ENCODE results near the gene USP40.

Gene USP40

GRCh38 chr2:233486778-233487552 lies 79.6 kb downstream of the USP40 start:
- DNase-seq (ENCODE audit: low spot score): no peak
- in situ Hi-C loops (cut with MboI; ENCODE audit: low pct_unique_long_range_greater_than_20kb, low sequenced_read_pairs, unreplicated experiment): loop anchor here (25.0 kb wide), 1 partner anchor 225 kb away; the partner anchor contains the start of genes UGT1A4 and UGT1A5
- TF ChIP-seq CTCF (IDR thresholded peaks at IDR 0.05; ENCODE audit: extremely low read depth, insufficient read depth, missing control alignments): no peak

- in situ Hi-C loops (cut with MboI; ENCODE audit: low pct_unique_long_range_greater_than_20kb, low sequenced_read_pairs, unreplicated experiment): loop anchor here (25.0 kb wide), 1 partner anchor 226 kb away; the partner anchor contains the start of genes UGT1A4 and UGT1A5
- no peak for TF ChIP-seq CTCF (IDR thresholded peaks at IDR 0.05; ENCODE audit: extremely low read depth, insufficient read depth, missing control alignments)
- no peak for DNase-seq (ENCODE audit: low spot score)
Observed at GRCh38 chr2:233486357-233486756, 80.2 kb downstream of the USP40 start.

- no peak for TF ChIP-seq CTCF (IDR thresholded peaks at IDR 0.05; ENCODE audit: extremely low read depth, insufficient read depth, missing control alignments)
- DNase-seq (ENCODE audit: low spot score): no peak
- in situ Hi-C loops (cut with MboI; ENCODE audit: low pct_unique_long_range_greater_than_20kb, low sequenced_read_pairs, unreplicated experiment): loop anchor here (25.0 kb wide), 1 partner anchor 227 kb away; the partner anchor contains the start of genes UGT1A4 and UGT1A5
Observed at GRCh38 chr2:233485726-233486125, 80.9 kb downstream of the USP40 start.

GRCh38 chr2:233482616-233483015 lies 84.0 kb downstream of the USP40 start:
- no peak for TF ChIP-seq CTCF (IDR thresholded peaks at IDR 0.05; ENCODE audit: extremely low read depth, insufficient read depth, missing control alignments)
- DNase-seq (ENCODE audit: low spot score): no peak
- in situ Hi-C loops (cut with MboI; ENCODE audit: low pct_unique_long_range_greater_than_20kb, low sequenced_read_pairs, unreplicated experiment): loop anchor here (25.0 kb wide), 1 partner anchor 230 kb away; the partner anchor contains the start of genes UGT1A4 and UGT1A5

GRCh38 chr2:233481368-233482142 lies 85.0 kb downstream of the USP40 start:
- in situ Hi-C loops (cut with MboI; ENCODE audit: low pct_unique_long_range_greater_than_20kb, low sequenced_read_pairs, unreplicated experiment): loop anchor here (25.0 kb wide), 1 partner anchor 231 kb away; the partner anchor contains the start of genes UGT1A4 and UGT1A5
- DNase-seq (ENCODE audit: low spot score): no peak
- TF ChIP-seq CTCF (IDR thresholded peaks at IDR 0.05; ENCODE audit: extremely low read depth, insufficient read depth, missing control alignments): no peak

GRCh38 chr2:233480490-233481202 lies 85.9 kb downstream of the USP40 start:
- in situ Hi-C loops (cut with MboI; ENCODE audit: low pct_unique_long_range_greater_than_20kb, low sequenced_read_pairs, unreplicated experiment): loop anchor here (25.0 kb wide), 1 partner anchor 232 kb away; the partner anchor contains the start of genes UGT1A4 and UGT1A5
- peak; percentile 55 for DNase-seq (ENCODE audit: low spot score)
- TF ChIP-seq CTCF (IDR thresholded peaks at IDR 0.05; ENCODE audit: extremely low read depth, insufficient read depth, missing control alignments): peak; percentile 38

Data from GM13977 (cell line).